Suprapubic skin (tissue), 3 donors: ENCODE measurements around the gene C6orf58.

ENCODE experiments used
- POLR2A ChIP-seq, 2 donors: fragments of 450-650 bp; IDR thresholded peaks; one replicate each; pipeline ENCODE4 v1.6.1; 2017; ENCODE audit warnings: antibody characterized with exemption in 2 of 2, mild to moderate bottlenecking in 2 of 2, moderate library complexity in 2 of 2
- TF ChIP-seq, protein P1 (sequence below), 2 donors: fragments of 200-600 bp in 1 of 2; fragments of 450-650 bp in 1 of 2; sonication (generic) in 1 of 2; IDR thresholded peaks; one replicate each; pipeline ENCODE4 v1.5.1; 2016 to 2019; ENCODE audit warnings: antibody characterized with exemption in 2 of 2, mild to moderate bottlenecking in 1 of 2, moderate library complexity in 1 of 2

DNA sequence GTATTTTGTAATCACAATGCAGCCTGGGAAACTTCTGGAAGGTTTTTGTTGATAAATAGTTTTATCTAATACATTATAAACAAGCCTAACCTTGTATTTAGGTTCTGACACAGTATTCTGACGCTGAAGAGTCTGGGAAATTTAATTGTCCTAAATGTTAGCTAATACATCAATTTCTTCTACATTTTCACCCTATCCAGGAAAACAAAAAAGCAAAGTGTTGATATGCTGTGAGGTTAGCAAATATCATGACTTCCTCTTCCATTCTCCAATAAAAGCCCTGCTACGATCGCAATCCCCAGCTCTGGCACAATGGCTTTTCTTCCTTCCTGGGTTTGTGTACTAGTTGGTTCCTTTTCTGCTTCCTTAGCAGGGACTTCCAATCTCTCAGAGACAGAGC, at the start of gene C6orf58:
- no peak for TF ChIP-seq POLR2A (IDR thresholded peaks at IDR 0.05)
- TF ChIP-seq, protein P1, sequence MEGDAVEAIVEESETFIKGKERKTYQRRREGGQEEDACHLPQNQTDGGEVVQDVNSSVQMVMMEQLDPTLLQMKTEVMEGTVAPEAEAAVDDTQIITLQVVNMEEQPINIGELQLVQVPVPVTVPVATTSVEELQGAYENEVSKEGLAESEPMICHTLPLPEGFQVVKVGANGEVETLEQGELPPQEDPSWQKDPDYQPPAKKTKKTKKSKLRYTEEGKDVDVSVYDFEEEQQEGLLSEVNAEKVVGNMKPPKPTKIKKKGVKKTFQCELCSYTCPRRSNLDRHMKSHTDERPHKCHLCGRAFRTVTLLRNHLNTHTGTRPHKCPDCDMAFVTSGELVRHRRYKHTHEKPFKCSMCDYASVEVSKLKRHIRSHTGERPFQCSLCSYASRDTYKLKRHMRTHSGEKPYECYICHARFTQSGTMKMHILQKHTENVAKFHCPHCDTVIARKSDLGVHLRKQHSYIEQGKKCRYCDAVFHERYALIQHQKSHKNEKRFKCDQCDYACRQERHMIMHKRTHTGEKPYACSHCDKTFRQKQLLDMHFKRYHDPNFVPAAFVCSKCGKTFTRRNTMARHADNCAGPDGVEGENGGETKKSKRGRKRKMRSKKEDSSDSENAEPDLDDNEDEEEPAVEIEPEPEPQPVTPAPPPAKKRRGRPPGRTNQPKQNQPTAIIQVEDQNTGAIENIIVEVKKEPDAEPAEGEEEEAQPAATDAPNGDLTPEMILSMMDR (IDR thresholded peaks at IDR 0.05): no peak
